K562 (cell line): ENCODE results near the gene FAM234A. TPM values are rescaled to one million over a fixed set of nuclear protein-coding genes. Genes with fewer than 3 reads are reported as not detected.

Experiments
- ERF ChIP-seq: fragments of 450-650 bp; formaldehyde crosslinking; IDR thresholded peaks from 2 replicates; pipeline ENCODE4 v1.4.0; 2020; ENCODE audit warnings: mild to moderate bottlenecking, mixed read lengths
- FUS ChIP-seq: fragments of 200-400 bp; formaldehyde crosslinking; optimal IDR thresholded peaks from 2 replicates; pipeline ENCODE3; 2017; ENCODE audit warnings: low read depth, low read length
- GATAD2B ChIP-seq: fragments of 450-650 bp; IDR thresholded peaks from 2 replicates; pipeline ENCODE4 v1.6.1; 2017; ENCODE audit warnings: mild to moderate bottlenecking, borderline replicate concordance
- HOMEZ ChIP-seq: fragments of 250-450 bp; sonication (Bioruptor Pico); IDR thresholded peaks from 2 replicates; pipeline ENCODE4 v1.4.0; 2020; ENCODE audit warnings: mild to moderate bottlenecking, moderate library complexity
- KLF10 ChIP-seq: fragments of 250-450 bp; sonication (Bioruptor Pico); IDR thresholded peaks from 2 replicates; pipeline ENCODE4 v1.6.1; 2021; ENCODE audit warnings: matching md5 sums
- LEF1 ChIP-seq: fragments of 450-650 bp; IDR thresholded peaks from 2 replicates; pipeline ENCODE4 v1.6.1; 2016; ENCODE audit warnings: mild to moderate bottlenecking
- NBN ChIP-seq: fragments of 450-650 bp; IDR thresholded peaks from 2 replicates; pipeline ENCODE4 v1.6.1; 2016; ENCODE audit warnings: low read depth, mild to moderate bottlenecking
- POLR2AphosphoS5 ChIP-seq: IDR thresholded peaks from 2 replicates; pipeline ENCODE4 v1.6.1; 2011; ENCODE audit warnings: mild to moderate bottlenecking, low read depth, low read length, moderate library complexity; ENCODE audit not compliant: control insufficient read depth, insufficient read depth
- TAF9B ChIP-seq: fragments of 450-650 bp; IDR thresholded peaks from 2 replicates; pipeline ENCODE4 v1.6.1; 2018; ENCODE audit warnings: mild to moderate bottlenecking; ENCODE audit not compliant: partially characterized antibody
- ZBTB2 ChIP-seq: fragments of 450-650 bp; IDR thresholded peaks from 2 replicates; pipeline ENCODE4 v1.6.1; 2016; ENCODE audit warnings: antibody characterized with exemption
- ZBTB26 ChIP-seq: fragments of 450-650 bp; formaldehyde crosslinking; IDR thresholded peaks from 2 replicates; pipeline ENCODE4 v1.4.0; 2022; ENCODE audit warnings: missing genetic modification characterization
- ZEB2 ChIP-seq: fragments of 450-650 bp; IDR thresholded peaks from 2 replicates; pipeline ENCODE4 v1.6.1; 2016
- ZNF311 ChIP-seq: fragments of 250-450 bp; sonication (Bioruptor Pico); IDR thresholded peaks from 2 replicates; pipeline ENCODE4 v1.4.0; 2020; ENCODE audit warnings: mild to moderate bottlenecking, moderate library complexity
- ZNF318 ChIP-seq, 2 experiments: fragments of 450-650 bp; IDR thresholded peaks; 2 replicates each; pipeline ENCODE4 v1.6.1; 2016; ENCODE audit warnings: mild to moderate bottlenecking in 2 of 2, borderline replicate concordance in 1 of 2, low read depth in 1 of 2, moderate library complexity in 1 of 2
- ZNF77 ChIP-seq: fragments of 250-450 bp; sonication (Bioruptor Pico); IDR thresholded peaks from 2 replicates; pipeline ENCODE4 v1.5.0; 2020
- ZSCAN29 ChIP-seq: fragments of 450-650 bp; IDR thresholded peaks from 2 replicates; pipeline ENCODE4 v1.6.1; 2017
- polyA plus RNA-seq, 8 experiments: library from polyadenylated mRNA; depleted of rRNA in 4 of 8; stranded (reverse) in 5 of 8; unstranded in 3 of 8; fragments of >200 nt; fragmentation: Nextera tagmentation in 2 of 8; fragmentation: Illumina TruSeq in 1 of 8; extraction: Ambion mirVana in 2 of 8; extraction: Trizol in 1 of 8; gene quantifications; 2 replicates each; pipeline versions ENCODE4 v1.2.1 to v1.2.3, GENCODE V29; 2011 to 2014; ENCODE audit warnings: inconsistent platforms in 1 of 8, missing spikeins in 1 of 8
- total RNA-seq, 7 experiments: library from RNA; depleted of rRNA in 6 of 7; stranded (reverse); fragments of >200 nt in 6 of 7; fragmentation: Illumina TruSeq in 2 of 7; extraction: Trizol in 2 of 7; gene quantifications; 2 replicates each; pipeline versions ENCODE4 v1.2.1 to v1.2.3, GENCODE V29; 2011 to 2021; ENCODE audit warnings: low replicate concordance in 1 of 7

Gene FAM234A
- total and polyA plus RNA-seq, 9 of the 15 experiments (the other 6 are each of a cell fraction or from before 2014, with no cell fraction given), result 1.0 to 47.9 (median 15.0) TPM

- 0 out of 2 replicates have a peak, but pooled peaks have one; percentile 74 for TF ChIP-seq ZBTB26 (CRISPR knock-in tag)
- peak; percentile 69; the same call in 1 of the 2 replicates for TF ChIP-seq POLR2AphosphoS5
- TF ChIP-seq ZNF77 (CRISPR knock-in tag), result no peak
- peak; percentile 86 for TF ChIP-seq GATAD2B
- peak; percentile 73; the same call in 1 of the 2 replicates for TF ChIP-seq ZSCAN29
- TF ChIP-seq TAF9B, result peak; percentile 61
- TF ChIP-seq KLF10 (CRISPR knock-in tag), result no peak
- TF ChIP-seq ZNF318 (IDR thresholded peaks at IDR 0.05; ENCODE audit: borderline replicate concordance in 1 of 2, low read depth in 1 of 2), result no peak
- TF ChIP-seq FUS, result no peak
- TF ChIP-seq LEF1, result peak; percentile 40; the same call in 1 of the 2 replicates
- peak; percentile 77; the same call in 1 of the 2 replicates for TF ChIP-seq NBN
- TF ChIP-seq ZEB2, result peak; percentile 53
- TF ChIP-seq HOMEZ (CRISPR knock-in tag), result no peak
- 0 out of 2 replicates have a peak, but pooled peaks have one; percentile 12 for TF ChIP-seq ERF
- peak; percentile 81 for TF ChIP-seq ZBTB2
- no peak for TF ChIP-seq ZNF311 (CRISPR knock-in tag)
These were observed at the start of gene FAM234A (continued) for GRCh38 chr16:234468-235305.
